Peyer's patch (tissue), 4 donors: Measurements from ENCODE around the gene PRKAA2.

Experiments used
- POLR2A ChIP-seq, 2 donors: fragments of 450-650 bp; IDR thresholded peaks; one replicate each; pipeline ENCODE4 v1.5.1; 2017; ENCODE audit warnings: antibody characterized with exemption in 2 of 2, mild to moderate bottlenecking in 2 of 2, moderate library complexity in 2 of 2
- TF ChIP-seq, protein P1 (sequence below), 6 experiments: fragments of 450-650 bp in 4 of 6; fragments of 200-600 bp in 2 of 6; sonication (generic) in 1 of 6; IDR thresholded peaks; one replicate each; pipeline ENCODE4 v1.5.1; 2017 to 2019; ENCODE audit warnings: antibody characterized with exemption in 6 of 6, mild to moderate bottlenecking in 3 of 6, moderate library complexity in 1 of 6

DNA sequence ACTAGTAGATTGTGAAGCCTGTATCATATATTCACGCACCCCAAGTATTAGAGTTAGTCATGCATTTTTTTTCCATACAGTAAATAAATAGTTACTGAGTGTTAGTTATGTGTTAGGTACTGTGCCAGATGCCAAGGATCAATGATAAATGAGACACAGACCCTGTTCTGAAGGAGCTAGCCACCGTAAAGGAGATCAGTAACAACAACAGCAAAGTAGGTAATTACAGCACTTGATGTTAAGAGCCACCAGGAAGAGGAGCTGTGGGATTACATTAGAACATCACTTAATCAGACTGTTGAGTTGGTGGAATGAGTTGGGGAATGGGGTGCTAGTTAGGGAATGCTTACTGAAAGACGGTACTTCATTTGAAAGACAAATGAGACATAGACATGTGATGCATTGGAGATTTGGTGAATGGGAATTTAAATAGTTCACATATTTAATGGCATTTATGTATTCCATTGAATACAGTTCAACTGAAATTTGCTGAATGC is 21.0 kb downstream of the PRKAA2 start:
- TF ChIP-seq, protein P1, sequence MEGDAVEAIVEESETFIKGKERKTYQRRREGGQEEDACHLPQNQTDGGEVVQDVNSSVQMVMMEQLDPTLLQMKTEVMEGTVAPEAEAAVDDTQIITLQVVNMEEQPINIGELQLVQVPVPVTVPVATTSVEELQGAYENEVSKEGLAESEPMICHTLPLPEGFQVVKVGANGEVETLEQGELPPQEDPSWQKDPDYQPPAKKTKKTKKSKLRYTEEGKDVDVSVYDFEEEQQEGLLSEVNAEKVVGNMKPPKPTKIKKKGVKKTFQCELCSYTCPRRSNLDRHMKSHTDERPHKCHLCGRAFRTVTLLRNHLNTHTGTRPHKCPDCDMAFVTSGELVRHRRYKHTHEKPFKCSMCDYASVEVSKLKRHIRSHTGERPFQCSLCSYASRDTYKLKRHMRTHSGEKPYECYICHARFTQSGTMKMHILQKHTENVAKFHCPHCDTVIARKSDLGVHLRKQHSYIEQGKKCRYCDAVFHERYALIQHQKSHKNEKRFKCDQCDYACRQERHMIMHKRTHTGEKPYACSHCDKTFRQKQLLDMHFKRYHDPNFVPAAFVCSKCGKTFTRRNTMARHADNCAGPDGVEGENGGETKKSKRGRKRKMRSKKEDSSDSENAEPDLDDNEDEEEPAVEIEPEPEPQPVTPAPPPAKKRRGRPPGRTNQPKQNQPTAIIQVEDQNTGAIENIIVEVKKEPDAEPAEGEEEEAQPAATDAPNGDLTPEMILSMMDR (IDR thresholded peaks at IDR 0.05), result no peak
- no peak for TF ChIP-seq POLR2A (IDR thresholded peaks at IDR 0.05)
